ENCODE measurements around the gene MTPN. TPM values are rescaled to one million over a fixed set of nuclear protein-coding genes. Genes with fewer than 3 reads are reported as not detected.

Gene MTPN
- total RNA-seq, 2 experiments from 2014 or later: 88.4 to 94.0 TPM

DNA sequence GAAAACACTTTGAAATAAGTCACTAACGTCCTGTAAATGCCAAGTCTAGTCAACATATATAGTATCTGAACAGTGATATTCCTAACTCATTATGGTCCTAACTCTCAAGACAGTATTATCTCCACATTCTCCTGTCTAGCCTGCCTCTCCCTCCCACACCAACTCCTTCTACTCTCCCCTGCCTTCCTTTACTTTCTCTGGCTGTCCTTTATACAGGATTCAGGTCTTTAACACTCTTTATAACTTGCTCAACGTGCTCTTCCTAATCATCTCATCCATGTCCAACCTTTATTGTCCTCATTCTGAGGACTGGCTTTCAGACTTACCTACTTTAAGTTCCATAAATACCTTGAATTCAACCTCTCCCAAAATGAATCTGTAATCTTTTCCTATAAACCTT lies 42.5 kb downstream of the MTPN start:
- no peak overlapping the region for H3K4me3 ChIP-seq (ENCODE audit: low read length)
- H3K27ac Mint-ChIP-seq: peak overlapping the region; percentile 48
- no peaks in the 10 kb centered on the region for H3K27me3 ChIP-seq (ENCODE audit: control insufficient read depth in 1 of 2, insufficient read depth in 2 of 2, low read length in 2 of 2)
- H3K9me3 Mint-ChIP-seq: no peaks in the 10 kb centered on the region
- no peak overlapping the region for H3K27ac ChIP-seq (ENCODE audit: low read depth in 1 of 2, low read length in 2 of 2)
- ChIA-PET POLR2A (no interaction called here), CTCF (no interaction called here)
- no peaks in the 10 kb centered on the region for H3K9me3 ChIP-seq (ENCODE audit: control insufficient read depth in 1 of 2, insufficient read depth in 1 of 2, low read length in 2 of 2)
- TF ChIP-seq, protein P1, sequence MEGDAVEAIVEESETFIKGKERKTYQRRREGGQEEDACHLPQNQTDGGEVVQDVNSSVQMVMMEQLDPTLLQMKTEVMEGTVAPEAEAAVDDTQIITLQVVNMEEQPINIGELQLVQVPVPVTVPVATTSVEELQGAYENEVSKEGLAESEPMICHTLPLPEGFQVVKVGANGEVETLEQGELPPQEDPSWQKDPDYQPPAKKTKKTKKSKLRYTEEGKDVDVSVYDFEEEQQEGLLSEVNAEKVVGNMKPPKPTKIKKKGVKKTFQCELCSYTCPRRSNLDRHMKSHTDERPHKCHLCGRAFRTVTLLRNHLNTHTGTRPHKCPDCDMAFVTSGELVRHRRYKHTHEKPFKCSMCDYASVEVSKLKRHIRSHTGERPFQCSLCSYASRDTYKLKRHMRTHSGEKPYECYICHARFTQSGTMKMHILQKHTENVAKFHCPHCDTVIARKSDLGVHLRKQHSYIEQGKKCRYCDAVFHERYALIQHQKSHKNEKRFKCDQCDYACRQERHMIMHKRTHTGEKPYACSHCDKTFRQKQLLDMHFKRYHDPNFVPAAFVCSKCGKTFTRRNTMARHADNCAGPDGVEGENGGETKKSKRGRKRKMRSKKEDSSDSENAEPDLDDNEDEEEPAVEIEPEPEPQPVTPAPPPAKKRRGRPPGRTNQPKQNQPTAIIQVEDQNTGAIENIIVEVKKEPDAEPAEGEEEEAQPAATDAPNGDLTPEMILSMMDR (IDR thresholded peaks at IDR 0.05): no peak
- H3K36me3 Mint-ChIP-seq (ENCODE audit: low read depth): peaks cover 36% of the 10 kb centered on the region
- intact Hi-C loops (cut with DNase I, micrococcal nuclease): no loop called here
- no peak overlapping the region for H3K4me3 Mint-ChIP-seq
- peaks cover 83% of the 10 kb centered on the region for H3K4me1 Mint-ChIP-seq (ENCODE audit: low read depth)
- H3K36me3 ChIP-seq (ENCODE audit: insufficient read depth, low read length): peaks cover 11% of the 10 kb centered on the region
- no peak for ATAC-seq (ENCODE audit: poor library complexity)
- H3K4me1 ChIP-seq (ENCODE audit: insufficient read depth, low read length): peaks cover 18% of the 10 kb centered on the region
- no peaks in the 10 kb centered on the region for H3K27me3 Mint-ChIP-seq
- DNase-seq: no peak

DNA sequence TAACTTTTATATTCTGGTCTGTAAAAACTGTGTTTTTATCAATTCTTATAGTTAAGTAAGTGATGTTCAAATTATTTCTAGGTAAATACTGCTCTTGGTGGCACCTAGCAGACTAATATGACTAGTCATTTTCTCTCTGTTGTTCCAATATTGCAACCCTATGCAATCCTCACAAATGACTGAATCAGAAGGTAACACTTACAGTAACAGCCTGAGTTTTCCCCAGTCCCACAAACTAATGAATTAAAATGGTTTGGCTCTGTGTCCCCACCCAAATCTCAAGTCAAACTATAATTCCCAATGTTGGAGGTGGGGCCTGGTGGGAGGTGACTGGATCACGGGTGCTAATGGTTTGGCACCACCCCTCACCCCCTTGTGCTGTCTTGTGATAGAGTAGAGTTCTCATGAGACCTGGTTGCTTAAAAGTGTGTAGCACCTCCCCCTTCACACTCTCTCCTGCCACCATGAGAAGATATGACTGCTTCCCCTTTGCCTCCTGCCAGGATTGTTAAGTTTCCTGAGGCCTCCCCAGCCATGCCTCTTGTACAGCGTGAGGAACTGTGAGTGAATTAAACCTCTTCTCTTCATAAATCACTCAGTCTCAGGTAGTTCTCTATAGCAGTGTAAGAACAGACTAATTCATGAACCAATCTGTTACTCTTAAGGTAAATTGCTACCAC lies 43.5 kb downstream of the MTPN start:
- TF ChIP-seq, protein P1 (IDR thresholded peaks at IDR 0.05): no peak
- H3K27ac Mint-ChIP-seq: peak overlapping the region; percentile 48
- intact Hi-C loops (cut with DNase I, micrococcal nuclease): no loop called here
- H3K9me3 Mint-ChIP-seq: no peaks in the 10 kb centered on the region
- H3K27me3 ChIP-seq (ENCODE audit: control insufficient read depth in 1 of 2, insufficient read depth in 2 of 2, low read length in 2 of 2): no peaks in the 10 kb centered on the region
- no peaks in the 10 kb centered on the region for H3K9me3 ChIP-seq (ENCODE audit: control insufficient read depth in 1 of 2, insufficient read depth in 1 of 2, low read length in 2 of 2)
- no peak overlapping the region for H3K4me3 Mint-ChIP-seq
- peaks cover 75% of the 10 kb centered on the region for H3K4me1 Mint-ChIP-seq (ENCODE audit: low read depth)
- H3K27ac ChIP-seq (ENCODE audit: low read depth in 1 of 2, low read length in 2 of 2): no peak overlapping the region
- DNase-seq: no peak
- no peak overlapping the region for H3K4me3 ChIP-seq (ENCODE audit: low read length)
- CTCF ChIA-PET: no interaction called here
- H3K36me3 Mint-ChIP-seq (ENCODE audit: low read depth): peaks cover 46% of the 10 kb centered on the region
- peaks cover 21% of the 10 kb centered on the region for H3K36me3 ChIP-seq (ENCODE audit: insufficient read depth, low read length)
- peaks cover 14% of the 10 kb centered on the region for H3K4me1 ChIP-seq (ENCODE audit: insufficient read depth, low read length)
- POLR2A ChIA-PET: no interaction called here
- no peak for ATAC-seq (ENCODE audit: poor library complexity)
- no peaks in the 10 kb centered on the region for H3K27me3 Mint-ChIP-seq

DNA sequence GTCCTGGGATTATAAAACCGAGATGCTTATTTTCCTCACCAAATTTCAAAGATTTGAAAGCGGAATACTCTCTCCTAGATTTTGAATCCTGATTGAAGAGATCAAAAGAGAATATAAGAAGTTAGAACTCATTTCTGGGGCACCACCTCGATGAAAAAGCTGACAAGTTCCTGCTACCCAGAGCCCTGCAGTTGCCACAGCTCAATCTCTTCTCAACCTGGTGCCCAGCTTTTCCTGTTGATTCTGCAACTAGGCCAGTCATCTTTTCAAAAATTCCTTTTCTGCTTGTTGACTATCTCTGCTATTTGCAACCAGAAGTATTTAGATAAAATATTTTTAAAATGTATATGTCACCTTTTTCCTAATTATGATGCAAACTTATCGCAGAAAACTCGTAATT lies 45.0 kb downstream of the MTPN start:
- Histone ChIP-seq H3K36me3 (ENCODE audit: insufficient read depth, low read length) (peaks cover 33% of the 10 kb centered on the region), H3K9me3 (ENCODE audit: control insufficient read depth in 1 of 2, insufficient read depth in 1 of 2, low read length in 2 of 2) (no peaks in the 10 kb centered on the region), H3K27me3 (ENCODE audit: control insufficient read depth in 1 of 2, insufficient read depth in 2 of 2, low read length in 2 of 2) (no peaks in the 10 kb centered on the region), H3K4me3 (ENCODE audit: low read length) (no peak overlapping the region), H3K27ac (ENCODE audit: low read depth in 1 of 2, low read length in 2 of 2) (no peak overlapping the region), H3K4me1 (ENCODE audit: insufficient read depth, low read length) (peaks cover 14% of the 10 kb centered on the region)
- ChIA-PET POLR2A (no interaction called here), CTCF (no interaction called here)
- Mint-ChIP-seq H3K27ac (no peak overlapping the region), H3K36me3 (ENCODE audit: low read depth) (peaks cover 51% of the 10 kb centered on the region), H3K4me3 (no peak overlapping the region), H3K9me3 (no peaks in the 10 kb centered on the region), H3K4me1 (ENCODE audit: low read depth) (peaks cover 60% of the 10 kb centered on the region), H3K27me3 (no peaks in the 10 kb centered on the region)
- TF ChIP-seq, protein P1 (IDR thresholded peaks at IDR 0.05): no peak
- no peak for DNase-seq
- no peak for ATAC-seq (ENCODE audit: poor library complexity)
- intact Hi-C loops (cut with DNase I, micrococcal nuclease): no loop called here

Measured in CD4-positive, alpha-beta T cell (primary cell).